Uterus (tissue), 2 donors: ENCODE data around the gene LILRB2.
"Not testable (repeated sequence)": the region's sequence is repeated elsewhere in the genome, so short reads cannot be mapped to it uniquely, and the experiment has no call there.

ENCODE experiments used
- POLR2A ChIP-seq, 2 donors: fragments of 450-650 bp; IDR thresholded peaks; one replicate each; pipeline ENCODE4 v1.6.1; 2016; ENCODE audit warnings: antibody characterized with exemption in 2 of 2, mild to moderate bottlenecking in 1 of 2, moderate library complexity in 1 of 2
- TF ChIP-seq, protein P1 (sequence below), 4 experiments: fragments of 200-600 bp in 2 of 4; fragments of 450-650 bp in 2 of 4; sonication (generic) in 2 of 4; IDR thresholded peaks; one replicate each; pipeline ENCODE4 v1.5.1; 2016 to 2019; ENCODE audit warnings: antibody characterized with exemption in 4 of 4, mild to moderate bottlenecking in 2 of 4, moderate library complexity in 1 of 4

DNA sequence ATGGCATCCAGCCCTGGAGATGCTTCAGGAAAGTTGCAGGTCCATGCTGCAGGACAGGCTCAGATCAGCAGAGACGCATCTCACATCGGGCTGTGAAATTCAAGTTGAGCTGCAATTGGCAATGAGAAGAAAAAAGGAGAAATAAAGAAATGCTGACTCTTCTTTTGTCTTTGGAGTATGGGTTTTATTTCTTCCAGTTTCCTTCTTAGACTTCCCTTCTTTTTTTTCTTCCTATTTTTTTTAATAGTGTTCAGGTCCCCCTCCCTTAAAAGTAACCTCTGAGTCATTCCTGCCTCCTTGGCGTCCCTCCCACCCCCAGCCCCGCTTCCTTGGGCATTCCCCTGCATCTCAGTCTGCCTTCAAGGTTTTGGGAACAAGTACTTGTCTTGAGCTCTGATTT, 9.3 kb downstream of the LILRB2 start:
- TF ChIP-seq, protein P1, sequence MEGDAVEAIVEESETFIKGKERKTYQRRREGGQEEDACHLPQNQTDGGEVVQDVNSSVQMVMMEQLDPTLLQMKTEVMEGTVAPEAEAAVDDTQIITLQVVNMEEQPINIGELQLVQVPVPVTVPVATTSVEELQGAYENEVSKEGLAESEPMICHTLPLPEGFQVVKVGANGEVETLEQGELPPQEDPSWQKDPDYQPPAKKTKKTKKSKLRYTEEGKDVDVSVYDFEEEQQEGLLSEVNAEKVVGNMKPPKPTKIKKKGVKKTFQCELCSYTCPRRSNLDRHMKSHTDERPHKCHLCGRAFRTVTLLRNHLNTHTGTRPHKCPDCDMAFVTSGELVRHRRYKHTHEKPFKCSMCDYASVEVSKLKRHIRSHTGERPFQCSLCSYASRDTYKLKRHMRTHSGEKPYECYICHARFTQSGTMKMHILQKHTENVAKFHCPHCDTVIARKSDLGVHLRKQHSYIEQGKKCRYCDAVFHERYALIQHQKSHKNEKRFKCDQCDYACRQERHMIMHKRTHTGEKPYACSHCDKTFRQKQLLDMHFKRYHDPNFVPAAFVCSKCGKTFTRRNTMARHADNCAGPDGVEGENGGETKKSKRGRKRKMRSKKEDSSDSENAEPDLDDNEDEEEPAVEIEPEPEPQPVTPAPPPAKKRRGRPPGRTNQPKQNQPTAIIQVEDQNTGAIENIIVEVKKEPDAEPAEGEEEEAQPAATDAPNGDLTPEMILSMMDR (IDR thresholded peaks at IDR 0.05): not testable (repeated sequence)
- TF ChIP-seq POLR2A (IDR thresholded peaks at IDR 0.05): not testable (repeated sequence)
